Activated CD8-positive, alpha-beta T cell treated with anti-CD3 and anti-CD28 coated beads, Interleukin-2, amount 10 ng/mL, durations not matched to agents 7 days and 5 days (primary cell): ENCODE data around the gene SLC22A16. TPM values are rescaled to one million over a fixed set of nuclear protein-coding genes. Genes with fewer than 3 reads are reported as not detected.

Experiments used
- ATAC-seq: fragments of 150-1000 bp; cut with Tn5 transposase; one replicate; pipeline ENCODE4 v1.10.0; 2021; ENCODE audit warnings: moderate library complexity
- CTCF ChIA-PET: fragments of 350-600 bp; sonication (Branson Sonifier 250); formaldehyde crosslinking; loops from one replicate; lab custom pipeline; 2021; ENCODE audit warnings: antibody characterized with exemption; lab: Charles Lee
- POLR2A ChIA-PET: fragments of 350-600 bp; sonication (Branson Sonifier 250); formaldehyde crosslinking; loops from one replicate; lab custom pipeline; 2021; ENCODE audit warnings: antibody characterized with exemption; lab: Charles Lee
- DNase-seq: peaks from one replicate; pipeline ENCODE4 v3.0.0-alpha.2; 2020
- H3K27ac Mint-ChIP-seq: one replicate; pipeline ENCODE4 v1.8.0; 2021; ENCODE audit warnings: mild to moderate bottlenecking, mixed read lengths
- H3K27me3 Mint-ChIP-seq: one replicate; pipeline ENCODE4 v1.8.0; 2021; ENCODE audit warnings: low read depth, mixed read lengths
- H3K36me3 Mint-ChIP-seq: one replicate; pipeline ENCODE4 v1.8.0; 2021; ENCODE audit warnings: low read depth, mixed read lengths
- H3K4me1 Mint-ChIP-seq: one replicate; pipeline ENCODE4 v1.8.0; 2021; ENCODE audit warnings: low read depth, mixed read lengths
- H3K4me3 Mint-ChIP-seq: one replicate; pipeline ENCODE4 v1.8.0; 2021; ENCODE audit warnings: mild to moderate bottlenecking, mixed read lengths
- H3K9me3 Mint-ChIP-seq: one replicate; pipeline ENCODE4 v1.8.0; 2022; ENCODE audit warnings: mixed read lengths; ENCODE audit not compliant: insufficient read depth
- total RNA-seq, 2 experiments: library from RNA; stranded (reverse); gene quantifications; one replicate each; pipeline ENCODE4 v1.2.3, GENCODE V29; 2021

SLC22A16 gene, protein sequence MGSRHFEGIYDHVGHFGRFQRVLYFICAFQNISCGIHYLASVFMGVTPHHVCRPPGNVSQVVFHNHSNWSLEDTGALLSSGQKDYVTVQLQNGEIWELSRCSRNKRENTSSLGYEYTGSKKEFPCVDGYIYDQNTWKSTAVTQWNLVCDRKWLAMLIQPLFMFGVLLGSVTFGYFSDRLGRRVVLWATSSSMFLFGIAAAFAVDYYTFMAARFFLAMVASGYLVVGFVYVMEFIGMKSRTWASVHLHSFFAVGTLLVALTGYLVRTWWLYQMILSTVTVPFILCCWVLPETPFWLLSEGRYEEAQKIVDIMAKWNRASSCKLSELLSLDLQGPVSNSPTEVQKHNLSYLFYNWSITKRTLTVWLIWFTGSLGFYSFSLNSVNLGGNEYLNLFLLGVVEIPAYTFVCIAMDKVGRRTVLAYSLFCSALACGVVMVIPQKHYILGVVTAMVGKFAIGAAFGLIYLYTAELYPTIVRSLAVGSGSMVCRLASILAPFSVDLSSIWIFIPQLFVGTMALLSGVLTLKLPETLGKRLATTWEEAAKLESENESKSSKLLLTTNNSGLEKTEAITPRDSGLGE
- not detected for total RNA-seq

DNA sequence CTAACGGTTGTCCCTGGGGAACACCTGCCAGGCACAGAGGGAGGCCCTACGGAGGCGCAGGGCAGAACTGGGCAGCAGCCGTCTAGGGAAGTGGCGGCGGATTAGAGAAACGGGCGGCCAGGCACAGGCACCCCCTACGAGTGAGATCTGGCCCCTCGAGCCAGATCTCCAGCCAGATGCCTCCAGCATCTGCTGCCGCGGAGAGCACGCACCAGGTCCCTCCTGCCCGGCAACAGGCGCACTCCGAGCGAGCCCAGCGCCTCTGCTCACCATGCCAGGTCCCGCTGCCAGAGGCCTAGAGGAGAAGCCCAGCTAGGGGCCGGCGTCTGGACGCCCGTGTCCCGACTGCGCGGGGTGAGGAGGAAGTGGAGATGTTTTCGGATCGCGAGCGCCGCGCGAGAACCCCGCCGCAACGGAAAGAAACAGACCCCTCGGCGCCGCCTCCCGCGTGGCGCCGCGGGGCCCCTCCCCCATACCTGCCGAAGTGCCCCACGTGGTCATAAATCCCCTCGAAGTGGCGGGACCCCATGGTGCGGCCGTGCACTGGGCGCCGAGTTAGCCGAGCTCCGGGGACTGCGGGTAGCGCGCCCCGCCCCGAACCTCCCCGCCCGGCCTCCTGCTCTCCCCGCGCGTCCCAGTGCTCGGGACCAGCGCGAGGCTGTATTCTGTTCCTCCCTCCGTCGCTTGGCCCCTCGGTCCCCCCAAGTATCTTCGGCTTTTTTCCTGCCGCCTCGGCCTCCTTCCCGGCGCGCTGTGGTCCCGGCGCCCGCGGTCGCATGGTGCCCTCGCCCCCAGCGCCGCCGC, at the start of gene SLC22A16:
SLC22A16 (minus strand) TSS at position 568 of the 804 bp plus-strand sequence; CDS start at position 529, 39 bp downstream.
- no peak within 1 kb of the TSS for H3K27ac Mint-ChIP-seq
- H3K4me1 Mint-ChIP-seq = peaks cover 8% of the 10 kb centered on the region
- DNase-seq (no peak), ATAC-seq (peak; percentile 54)
- H3K27me3 Mint-ChIP-seq = peaks cover 38% of the 10 kb centered on the region
- peak within 1 kb of the TSS; percentile 52 for H3K4me3 Mint-ChIP-seq
- H3K9me3 Mint-ChIP-seq = peaks cover 5% of the 10 kb centered on the region
- CTCF ChIA-PET = no interaction called here
- H3K36me3 Mint-ChIP-seq = no peaks in the 10 kb centered on the region
- POLR2A ChIA-PET = no interaction called here

GRCh38 chr6:110525001-110525400, 48.6 kb upstream of the SLC22A16 start:
- no peaks in the 10 kb centered on the region for H3K36me3 Mint-ChIP-seq
- ATAC-seq (no peak), DNase-seq (no peak)
- no peak overlapping the region for H3K27ac Mint-ChIP-seq
- no peak overlapping the region for H3K4me3 Mint-ChIP-seq
- POLR2A ChIA-PET = no interaction called here
- no peaks in the 10 kb centered on the region for H3K9me3 Mint-ChIP-seq
- CTCF ChIA-PET = no interaction called here
- H3K27me3 Mint-ChIP-seq = no peaks in the 10 kb centered on the region
- H3K4me1 Mint-ChIP-seq = peaks cover 5% of the 10 kb centered on the region

- no peak for DNase-seq
- Mint-ChIP-seq H3K9me3 (no peaks in the 10 kb centered on the region), H3K4me3 (no peak overlapping the region), H3K27me3 (no peaks in the 10 kb centered on the region), H3K4me1 (peaks cover 3% of the 10 kb centered on the region), H3K27ac (no peak overlapping the region), H3K36me3 (no peaks in the 10 kb centered on the region)
- POLR2A ChIA-PET = no interaction called here
- CTCF ChIA-PET = no interaction called here
- no peak for ATAC-seq
These were observed 47.9 kb upstream of the SLC22A16 start for GRCh38 chr6:110524305-110524704.

- no peak for ATAC-seq
- DNase-seq = no peak
- H3K4me3 Mint-ChIP-seq = no peak overlapping the region
- no peak overlapping the region for H3K27ac Mint-ChIP-seq
- ChIA-PET POLR2A (no interaction called here), CTCF (no interaction called here)
- H3K9me3 Mint-ChIP-seq = no peaks in the 10 kb centered on the region
- H3K36me3 Mint-ChIP-seq = no peaks in the 10 kb centered on the region
- H3K4me1 Mint-ChIP-seq = no peaks in the 10 kb centered on the region
- H3K27me3 Mint-ChIP-seq = no peaks in the 10 kb centered on the region
These were observed 47.1 kb upstream of the SLC22A16 start for GRCh38 chr6:110523451-110524021.

- no peak for DNase-seq
- CTCF ChIA-PET = no interaction called here
- no peaks in the 10 kb centered on the region for H3K9me3 Mint-ChIP-seq
- no peak for ATAC-seq
- no peaks in the 10 kb centered on the region for H3K36me3 Mint-ChIP-seq
- H3K4me3 Mint-ChIP-seq = no peak overlapping the region
- POLR2A ChIA-PET = no interaction called here
- peaks cover under 1% of the 10 kb centered on the region for H3K27me3 Mint-ChIP-seq
- H3K27ac Mint-ChIP-seq = no peak overlapping the region
- no peaks in the 10 kb centered on the region for H3K4me1 Mint-ChIP-seq
These were observed 46.0 kb upstream of the SLC22A16 start for GRCh38 chr6:110522427-110522826.

DNA sequence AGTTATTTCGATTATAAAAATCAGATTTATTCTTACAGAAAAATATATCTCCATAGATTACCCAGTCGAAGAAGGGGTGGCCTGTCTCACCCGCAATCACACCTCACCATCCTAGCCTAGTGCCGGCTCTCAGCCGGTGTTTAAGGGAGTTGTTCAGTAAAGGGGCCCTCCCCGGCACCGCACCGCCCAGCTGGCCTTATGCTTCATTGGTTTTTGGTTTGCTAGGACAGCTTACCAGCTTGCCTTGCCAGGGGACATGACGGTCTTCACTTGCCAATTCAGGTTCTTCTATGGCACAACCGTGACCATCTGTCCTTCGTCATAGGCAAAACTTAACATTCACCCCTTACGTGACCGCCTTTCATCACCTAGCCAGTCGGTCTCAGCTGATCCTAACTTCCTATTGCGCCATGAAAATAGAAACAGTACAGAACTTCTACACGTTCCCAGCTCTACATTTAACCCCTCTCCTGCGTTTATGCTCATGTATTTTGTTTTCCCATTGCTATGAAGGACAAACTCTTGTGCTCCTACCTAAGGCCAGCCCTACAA, 44.7 kb upstream of the SLC22A16 start:
- no peak for ATAC-seq
- CTCF ChIA-PET = no interaction called here

GRCh38 chr6:110520209-110520965, 44.0 kb upstream of the SLC22A16 start:
- CTCF ChIA-PET = interaction anchor here (1.7 kb wide), 1 partner anchor 8 kb away, joined by 5 read pairs; no protein-coding TSS in a partner anchor
- Mint-ChIP-seq H3K4me1 (no peaks in the 10 kb centered on the region), H3K27me3 (peaks cover 6% of the 10 kb centered on the region), H3K4me3 (no peak overlapping the region), H3K9me3 (no peaks in the 10 kb centered on the region), H3K27ac (no peak overlapping the region), H3K36me3 (no peaks in the 10 kb centered on the region)
- DNase-seq (no peak), ATAC-seq (no peak)
- POLR2A ChIA-PET = no interaction called here

More for the DNA sequence above, 44.7 kb upstream of the SLC22A16 start:
- H3K9me3 Mint-ChIP-seq = no peaks in the 10 kb centered on the region
- POLR2A ChIA-PET = no interaction called here
- H3K36me3 Mint-ChIP-seq = no peaks in the 10 kb centered on the region
- no peak overlapping the region for H3K4me3 Mint-ChIP-seq
- no peaks in the 10 kb centered on the region for H3K4me1 Mint-ChIP-seq
- no peak overlapping the region for H3K27ac Mint-ChIP-seq
- peaks cover 6% of the 10 kb centered on the region for H3K27me3 Mint-ChIP-seq
- DNase-seq = no peak

DNA sequence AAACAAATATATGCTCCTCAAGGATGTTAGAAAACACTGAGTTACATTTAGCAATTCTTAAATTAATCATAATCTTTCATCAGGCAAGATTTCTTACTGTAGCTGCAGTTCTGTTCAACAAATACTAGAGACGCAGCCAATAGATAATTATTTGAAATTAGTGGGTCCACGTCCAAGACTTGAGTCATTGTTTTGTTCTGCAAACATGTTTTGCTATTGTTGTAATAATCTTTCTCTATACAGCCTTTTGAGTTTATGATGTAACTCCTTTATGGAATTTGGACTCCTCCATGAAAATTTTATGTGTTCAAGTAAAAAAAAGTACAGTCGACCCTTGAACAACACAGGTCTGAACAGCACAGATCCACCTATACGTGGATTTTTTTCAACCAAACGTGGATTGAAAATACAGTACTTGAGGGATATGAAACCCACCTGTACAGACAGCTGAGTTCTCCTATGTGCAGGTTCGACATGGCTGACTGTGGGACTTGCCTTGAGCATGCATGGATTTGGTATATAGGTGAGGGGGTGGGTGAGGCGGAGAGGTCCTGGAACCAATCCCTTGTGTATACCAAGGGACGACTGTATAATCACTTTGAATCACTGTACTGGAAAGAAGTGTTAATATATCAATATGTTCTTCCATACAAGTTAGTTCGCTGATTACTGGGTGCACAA, 41.3 kb upstream of the SLC22A16 start:
- Mint-ChIP-seq H3K36me3 (no peaks in the 10 kb centered on the region), H3K4me1 (no peaks in the 10 kb centered on the region), H3K27ac (no peak overlapping the region), H3K27me3 (peaks cover 6% of the 10 kb centered on the region), H3K9me3 (no peaks in the 10 kb centered on the region), H3K4me3 (no peak overlapping the region)
- ChIA-PET POLR2A (no interaction called here), CTCF (no interaction called here)
- ATAC-seq (no peak), DNase-seq (no peak)

DNA sequence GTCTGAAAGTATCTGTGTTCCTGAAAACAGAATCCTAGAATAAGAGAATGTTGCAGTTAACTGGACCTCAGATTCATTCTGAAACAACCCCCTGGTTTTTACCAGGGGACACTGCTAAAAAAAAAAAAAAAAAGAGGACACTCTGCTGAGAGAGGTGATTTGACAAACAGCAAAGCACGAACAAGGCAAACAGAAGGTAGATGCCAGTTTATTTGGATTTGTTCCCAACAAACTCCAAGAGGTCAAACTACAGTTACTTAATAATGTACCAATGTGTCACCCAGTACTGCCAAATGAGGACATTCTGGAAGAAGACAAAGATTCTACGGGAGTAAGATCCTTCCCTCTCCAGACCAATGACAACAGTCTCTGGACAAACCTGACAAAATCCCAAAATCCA, 40.6 kb upstream of the SLC22A16 start:
- H3K36me3 Mint-ChIP-seq = no peaks in the 10 kb centered on the region
- H3K27me3 Mint-ChIP-seq = peaks cover 11% of the 10 kb centered on the region
- H3K9me3 Mint-ChIP-seq = no peaks in the 10 kb centered on the region
- ATAC-seq (no peak), DNase-seq (no peak)
- ChIA-PET CTCF (no interaction called here), POLR2A (no interaction called here)
- no peak overlapping the region for H3K27ac Mint-ChIP-seq
- H3K4me1 Mint-ChIP-seq = no peaks in the 10 kb centered on the region
- H3K4me3 Mint-ChIP-seq = no peak overlapping the region

DNA sequence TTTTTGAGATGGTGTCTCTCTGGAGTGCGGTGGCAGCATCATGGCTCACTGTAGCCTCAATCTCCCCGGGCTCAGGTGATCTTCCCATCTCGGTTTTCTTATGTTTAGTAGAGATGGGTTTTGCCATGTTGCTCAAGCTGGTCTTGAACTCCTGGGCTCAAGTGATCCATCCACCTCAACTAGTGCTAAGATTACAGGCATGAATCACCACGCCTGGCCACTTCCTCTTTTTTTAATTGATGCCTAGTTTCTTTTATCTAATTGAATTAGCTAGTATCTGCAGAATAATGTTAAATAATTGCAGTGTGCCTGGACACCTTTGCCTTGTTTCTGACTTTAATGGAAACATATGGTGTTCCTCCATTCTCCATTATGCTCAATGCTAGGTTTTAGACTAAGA, 38.4 kb upstream of the SLC22A16 start:
- ChIA-PET POLR2A (no interaction called here), CTCF (no interaction called here)
- peaks cover 18% of the 10 kb centered on the region for H3K27me3 Mint-ChIP-seq
- DNase-seq (no peak), ATAC-seq (no peak)
- H3K9me3 Mint-ChIP-seq = no peaks in the 10 kb centered on the region
- no peaks in the 10 kb centered on the region for H3K4me1 Mint-ChIP-seq
- no peak overlapping the region for H3K27ac Mint-ChIP-seq
- no peaks in the 10 kb centered on the region for H3K36me3 Mint-ChIP-seq
- H3K4me3 Mint-ChIP-seq = no peak overlapping the region

DNA sequence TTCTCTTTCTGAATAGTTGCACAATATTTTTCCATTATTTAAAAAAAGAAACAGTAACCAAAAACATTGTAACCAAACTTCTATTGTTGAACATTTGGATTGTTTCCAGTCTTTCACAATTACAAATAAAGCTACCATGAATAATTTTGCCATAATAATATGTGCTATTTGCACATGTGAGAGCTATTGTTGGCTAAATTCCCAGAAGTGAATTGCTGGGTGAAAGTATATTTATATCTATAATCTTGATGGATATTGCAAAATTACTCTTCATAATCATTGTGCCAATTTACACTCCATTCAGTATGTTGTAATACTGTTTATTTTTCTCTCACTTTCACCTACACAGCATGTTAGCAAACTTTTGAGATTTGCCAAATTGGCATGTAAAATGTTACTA, 36.6 kb upstream of the SLC22A16 start:
- Mint-ChIP-seq H3K9me3 (no peaks in the 10 kb centered on the region), H3K4me1 (no peaks in the 10 kb centered on the region), H3K4me3 (no peak overlapping the region), H3K27ac (no peak overlapping the region), H3K27me3 (peaks cover 23% of the 10 kb centered on the region), H3K36me3 (no peaks in the 10 kb centered on the region)
- no peak for ATAC-seq
- POLR2A ChIA-PET = no interaction called here
- no peak for DNase-seq
- CTCF ChIA-PET = no interaction called here
